ENCODE measurements around the gene CRIM1.

DNA sequence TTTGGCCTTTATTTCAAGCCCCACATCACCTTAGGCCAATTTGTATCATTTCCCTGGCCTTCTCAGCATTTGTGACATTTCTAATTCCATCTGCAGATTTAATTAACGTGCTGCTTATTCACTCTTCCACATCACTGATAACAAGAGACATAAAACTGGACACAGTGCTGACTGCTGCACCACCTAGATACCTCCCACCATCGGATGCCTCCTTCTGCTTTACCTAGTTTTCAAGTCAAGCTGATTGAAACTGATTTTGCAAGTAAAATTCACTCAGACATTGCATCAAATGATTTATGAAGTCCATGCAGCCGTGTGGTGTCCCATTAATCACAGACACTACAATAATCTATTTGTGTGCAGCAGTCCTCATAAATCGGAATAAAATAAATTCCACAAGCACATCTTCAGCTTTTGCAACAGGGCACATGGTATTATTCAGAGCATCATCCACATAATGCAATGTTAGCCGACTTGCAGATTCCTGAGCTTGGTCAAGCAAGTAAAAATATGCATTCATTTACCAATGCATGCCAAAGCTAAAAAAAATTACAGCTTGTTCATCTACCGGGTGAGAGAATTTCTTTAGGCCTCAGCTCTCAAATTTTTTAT, 15.9 kb upstream of the CRIM1 start:
- TF ChIP-seq, protein P1, sequence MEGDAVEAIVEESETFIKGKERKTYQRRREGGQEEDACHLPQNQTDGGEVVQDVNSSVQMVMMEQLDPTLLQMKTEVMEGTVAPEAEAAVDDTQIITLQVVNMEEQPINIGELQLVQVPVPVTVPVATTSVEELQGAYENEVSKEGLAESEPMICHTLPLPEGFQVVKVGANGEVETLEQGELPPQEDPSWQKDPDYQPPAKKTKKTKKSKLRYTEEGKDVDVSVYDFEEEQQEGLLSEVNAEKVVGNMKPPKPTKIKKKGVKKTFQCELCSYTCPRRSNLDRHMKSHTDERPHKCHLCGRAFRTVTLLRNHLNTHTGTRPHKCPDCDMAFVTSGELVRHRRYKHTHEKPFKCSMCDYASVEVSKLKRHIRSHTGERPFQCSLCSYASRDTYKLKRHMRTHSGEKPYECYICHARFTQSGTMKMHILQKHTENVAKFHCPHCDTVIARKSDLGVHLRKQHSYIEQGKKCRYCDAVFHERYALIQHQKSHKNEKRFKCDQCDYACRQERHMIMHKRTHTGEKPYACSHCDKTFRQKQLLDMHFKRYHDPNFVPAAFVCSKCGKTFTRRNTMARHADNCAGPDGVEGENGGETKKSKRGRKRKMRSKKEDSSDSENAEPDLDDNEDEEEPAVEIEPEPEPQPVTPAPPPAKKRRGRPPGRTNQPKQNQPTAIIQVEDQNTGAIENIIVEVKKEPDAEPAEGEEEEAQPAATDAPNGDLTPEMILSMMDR (IDR thresholded peaks at IDR 0.05; ENCODE audit: borderline replicate concordance, extremely low read depth, low read length, poor library complexity, severe bottlenecking) = no peak
- TF ChIP-seq EZH2 (IDR thresholded peaks at IDR 0.05; ENCODE audit: borderline replicate concordance, low read depth, low read length, severe bottlenecking) = no peak

All from DND-41 (cell line).